GM12878 (cell line): Measurements from ENCODE around the gene ME3. TPM values are rescaled to one million over a fixed set of nuclear protein-coding genes. Genes with fewer than 3 reads are reported as not detected.

ENCODE experiments used
- ATAC-seq: fragments of 200-7000 bp; cut with Tn5 transposase; 3 replicates; pipeline ENCODE4 v1.9.1; 2020; ENCODE audit warnings: mild to moderate bottlenecking, moderate library complexity
- BruUV-seq: library from RNA; stranded (reverse); fragments of 400-500 nt; replicated peaks from 2 replicates; lab custom pipeline; 2021; lab: Mats Ljungman, UMichigan
- CTCF ChIA-PET: fragments of 300-600 bp; sonication (Branson Sonifier 250); formaldehyde crosslinking; extraction: SDS; loops from one replicate; lab custom pipeline; 2021; ENCODE audit warnings: inconsistent platforms; lab: Yijun Ruan, JAX
- POLR2A ChIA-PET: fragments of 350-600 bp; formaldehyde crosslinking; extraction: SDS; loops from one replicate; lab custom pipeline; 2021; ENCODE audit warnings: inconsistent platforms; lab: Charles Lee
- RAD21 ChIA-PET: fragments of 300-600 bp; sonication (Branson Sonifier 250); formaldehyde crosslinking; loops from one replicate; lab custom pipeline; 2023; ENCODE audit warnings: antibody characterized with exemption; ENCODE audit not compliant: unreplicated experiment; lab: Charles Lee
- SMC1A ChIA-PET: fragments of 300-600 bp; sonication (Branson Sonifier 250); formaldehyde crosslinking; loops from one replicate; lab custom pipeline; 2023; ENCODE audit not compliant: unreplicated experiment, uncharacterized antibody; lab: Charles Lee
- DNase-seq: peaks from one replicate; pipeline ENCODE4 v3.0.0-alpha.2; 2011; ENCODE audit warnings: low read depth, low spot score
- FAIRE-seq: peaks from 3 replicates; lab custom pipeline; 2011; peaks lifted over from hg19 to GRCh38; lab: Jason Lieb, UNC
- H2AFZ ChIP-seq: 2 replicates; pipeline ENCODE4 v1.6.0; 2011; ENCODE audit warnings: low read depth, low read length, control low read depth; ENCODE audit not compliant: control insufficient read depth
- H3K27ac ChIP-seq: 2 replicates; pipeline ENCODE4 v1.5.1; 2011; ENCODE audit warnings: control low read depth; ENCODE audit not compliant: control insufficient read depth, insufficient read depth
- H3K27me3 ChIP-seq, 2 experiments: replicated peaks in 1 of 2; 2 replicates each; pipeline versions ENCODE4 v1.6.0 to v1.6.1; 2011; ENCODE audit warnings: low read length in 1 of 2; ENCODE audit not compliant: control insufficient read depth in 2 of 2, insufficient read depth in 2 of 2
- H3K36me3 ChIP-seq, 2 experiments: 2 replicates each; pipeline ENCODE4 v1.5.1; 2011; ENCODE audit warnings: low read length in 1 of 2; ENCODE audit not compliant: control insufficient read depth in 2 of 2, insufficient read depth in 2 of 2
- H3K4me1 ChIP-seq: 2 replicates; pipeline ENCODE4 v1.6.1; 2011; ENCODE audit warnings: mild to moderate bottlenecking, low read length, moderate library complexity, mixed read lengths; ENCODE audit not compliant: control insufficient read depth, insufficient read depth
- H3K4me2 ChIP-seq: 2 replicates; pipeline ENCODE4 v1.6.0; 2011; ENCODE audit warnings: control low read depth; ENCODE audit not compliant: control insufficient read depth, insufficient read depth
- H3K4me3 ChIP-seq: fragments of 200-600 bp; sonication (generic); 2 replicates; pipeline ENCODE4 v1.5.1; 2016
- H3K79me2 ChIP-seq: 2 replicates; pipeline ENCODE4 v1.6.0; 2011; ENCODE audit warnings: low read length; ENCODE audit not compliant: control insufficient read depth, insufficient read depth
- H3K9ac ChIP-seq: 2 replicates; pipeline ENCODE4 v1.8.0; 2011; ENCODE audit warnings: low read length, control low read depth, mixed read lengths; ENCODE audit not compliant: control insufficient read depth, insufficient read depth
- H3K9me3 ChIP-seq: replicated peaks from 3 replicates; pipeline ENCODE4 v1.5.1; 2011; ENCODE audit warnings: mild to moderate bottlenecking, low read length; ENCODE audit not compliant: control insufficient read depth, insufficient read depth
- H4K20me1 ChIP-seq: 2 replicates; pipeline ENCODE4 v1.6.0; 2011; ENCODE audit not compliant: control insufficient read depth, insufficient read depth
- ATF7 ChIP-seq: fragments of 450-650 bp; IDR thresholded peaks from 2 replicates; pipeline ENCODE4 v1.6.1; 2016; ENCODE audit warnings: low read depth, mild to moderate bottlenecking
- BCL11A ChIP-seq: IDR thresholded peaks from 2 replicates; pipeline ENCODE4 v1.6.1; 2011; ENCODE audit warnings: low read depth, low read length
- EZH2 ChIP-seq: IDR thresholded peaks from 2 replicates; pipeline ENCODE4 v1.6.1; 2012; ENCODE audit warnings: low read depth, mild to moderate bottlenecking, control low read depth, inconsistent platforms, low read length, borderline replicate concordance; ENCODE audit not compliant: control insufficient read depth
- HDAC2 ChIP-seq: fragments of 200-600 bp; sonication (generic); IDR thresholded peaks from 2 replicates; pipeline ENCODE4 v1.6.1; 2017
- MEF2B ChIP-seq: fragments of 450-650 bp; IDR thresholded peaks from 2 replicates; pipeline ENCODE4 v1.6.1; 2018; ENCODE audit warnings: mild to moderate bottlenecking, moderate library complexity; ENCODE audit not compliant: partially characterized antibody, poor library complexity, severe bottlenecking
- NFXL1 ChIP-seq: fragments of 450-650 bp; IDR thresholded peaks from 2 replicates; pipeline ENCODE4 v1.6.1; 2017; ENCODE audit warnings: antibody characterized with exemption, mild to moderate bottlenecking, borderline replicate concordance
- NFYA ChIP-seq: IDR thresholded peaks from 2 replicates; pipeline ENCODE4 v1.6.1; 2011; ENCODE audit warnings: low read depth, mild to moderate bottlenecking, low read length, improper control_type of control experiment, borderline replicate concordance
- POLR2AphosphoS5 ChIP-seq: IDR thresholded peaks from 2 replicates; pipeline ENCODE4 v1.6.1; 2011; ENCODE audit warnings: mild to moderate bottlenecking, low read length, inconsistent platforms
- ZNF207 ChIP-seq: fragments of 450-650 bp; IDR thresholded peaks from 2 replicates; pipeline ENCODE4 v1.6.1; 2014; ENCODE audit warnings: antibody characterized with exemption, mild to moderate bottlenecking, borderline replicate concordance
- WGBS: methylation state at CpG from one replicate; pipeline ENCODE4 v1.1.6; 2016; ENCODE audit warnings: low lambda C conversion rate; ENCODE audit not compliant: insufficient replicate concordance, insufficient coverage; ENCODE audit errors: missing lambda C conversion rate; 5-methylcytosine and 5-hydroxymethylcytosine counted together
- in situ Hi-C: fragments of 300-500 bp; cut with MboI; formaldehyde crosslinking; loops from 9 replicates; pipeline ENCODE4 v1.14.3; 2018; ENCODE audit warnings: mixed read lengths
- intact Hi-C: fragments of 100-400 bp; cut with micrococcal nuclease; formaldehyde crosslinking; loops from one replicate; pipeline ENCODE4 v1.14.2; 2022; ENCODE audit not compliant: unreplicated experiment
- polyA plus RNA-seq, 11 experiments: library from polyadenylated mRNA; depleted of rRNA in 4 of 11; unstranded in 6 of 11; stranded (reverse) in 5 of 11; fragments of >200 nt; fragmentation: Nextera tagmentation in 4 of 11; fragmentation: Illumina TruSeq in 1 of 11; extraction: Ambion mirVana in 4 of 11; extraction: Trizol in 1 of 11; gene quantifications; 1 replicate in 1 of 11; 2 replicates in 10 of 11; pipeline versions ENCODE4 v1.2.1 to v1.2.3, GENCODE V29; 2011 to 2016; ENCODE audit warnings: inconsistent platforms in 2 of 11, missing spikeins in 2 of 11, low read depth in 1 of 11
- total RNA-seq, 4 experiments: library from RNA; depleted of rRNA in 3 of 4; stranded (reverse); fragments of >200 nt in 3 of 4; fragmentation: Illumina TruSeq in 1 of 4; extraction: Trizol in 1 of 4; gene quantifications; 2 replicates each; pipeline versions ENCODE4 v1.2.1 to v1.2.3, GENCODE V29; 2013 to 2021
- TF ChIP-seq, protein P1 (sequence below): IDR thresholded peaks from 2 replicates; pipeline ENCODE4 v1.6.1; 2012; ENCODE audit warnings: improper control_type of control experiment, low read depth, low read length; ENCODE audit not compliant: insufficient replicate concordance
- TF ChIP-seq, protein P2 (sequence below): fragments of 150-350 bp; IDR thresholded peaks from 2 replicates; pipeline ENCODE4 v1.6.1; 2016; ENCODE audit warnings: low read depth, low read length

The ME3 gene
- total and polyA plus RNA-seq, 10 of the 15 experiments (the other 5 are each of a cell fraction or from before 2014, with no cell fraction given), result 0.06 to 0.40 (median 0.19) TPM; not detected in 2

DNA sequence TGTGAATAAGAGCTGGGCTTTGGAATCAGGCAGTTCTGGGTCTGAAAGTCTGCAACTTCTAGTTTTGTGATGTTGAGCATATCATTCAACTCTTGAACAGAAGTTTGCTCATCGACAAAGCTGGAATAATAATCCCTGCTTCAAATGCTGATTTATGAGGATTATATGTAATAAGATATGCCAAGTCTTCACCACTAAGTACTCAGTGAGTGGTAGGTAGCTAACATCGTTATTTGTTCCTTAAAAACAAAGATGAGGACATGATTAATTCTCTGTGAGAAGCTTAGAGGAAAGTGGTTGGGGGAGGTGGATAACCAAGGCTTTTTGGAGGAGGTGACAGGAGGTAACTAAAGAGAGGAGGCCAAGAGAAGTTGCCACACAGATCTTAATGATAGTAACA, 96.5 kb downstream of the ME3 start:
- no peak overlapping the region for H3K4me2 ChIP-seq
- no peak for FAIRE-seq
- H3K79me2 ChIP-seq, result no peaks in the 10 kb centered on the region
- BruUV-seq, result no TSS peak
- 0% methylated on average over 2 of the region's 2 CpGs for WGBS
- intact Hi-C loops, result no loop called here
- H3K36me3 ChIP-seq, result no peaks in the 10 kb centered on the region
- ChIA-PET CTCF (interaction anchor here (1.0 to 1.9 kb wide), 3 partner anchors 10 to 32 kb away, joined by 3 to 4 read pairs (median 4); no protein-coding TSS in a partner anchor), SMC1A (interaction anchor here (1.3 to 2.6 kb wide), 5 partner anchors 10 to 90 kb away, joined by 3 to 8 read pairs (median 5); no protein-coding TSS in a partner anchor), RAD21 (interaction anchor here (1.0 kb wide), 1 partner anchor 119 kb away, joined by 3 read pairs; no protein-coding TSS in a partner anchor), POLR2A (no interaction called here)
- TF ChIP-seq, protein P1, sequence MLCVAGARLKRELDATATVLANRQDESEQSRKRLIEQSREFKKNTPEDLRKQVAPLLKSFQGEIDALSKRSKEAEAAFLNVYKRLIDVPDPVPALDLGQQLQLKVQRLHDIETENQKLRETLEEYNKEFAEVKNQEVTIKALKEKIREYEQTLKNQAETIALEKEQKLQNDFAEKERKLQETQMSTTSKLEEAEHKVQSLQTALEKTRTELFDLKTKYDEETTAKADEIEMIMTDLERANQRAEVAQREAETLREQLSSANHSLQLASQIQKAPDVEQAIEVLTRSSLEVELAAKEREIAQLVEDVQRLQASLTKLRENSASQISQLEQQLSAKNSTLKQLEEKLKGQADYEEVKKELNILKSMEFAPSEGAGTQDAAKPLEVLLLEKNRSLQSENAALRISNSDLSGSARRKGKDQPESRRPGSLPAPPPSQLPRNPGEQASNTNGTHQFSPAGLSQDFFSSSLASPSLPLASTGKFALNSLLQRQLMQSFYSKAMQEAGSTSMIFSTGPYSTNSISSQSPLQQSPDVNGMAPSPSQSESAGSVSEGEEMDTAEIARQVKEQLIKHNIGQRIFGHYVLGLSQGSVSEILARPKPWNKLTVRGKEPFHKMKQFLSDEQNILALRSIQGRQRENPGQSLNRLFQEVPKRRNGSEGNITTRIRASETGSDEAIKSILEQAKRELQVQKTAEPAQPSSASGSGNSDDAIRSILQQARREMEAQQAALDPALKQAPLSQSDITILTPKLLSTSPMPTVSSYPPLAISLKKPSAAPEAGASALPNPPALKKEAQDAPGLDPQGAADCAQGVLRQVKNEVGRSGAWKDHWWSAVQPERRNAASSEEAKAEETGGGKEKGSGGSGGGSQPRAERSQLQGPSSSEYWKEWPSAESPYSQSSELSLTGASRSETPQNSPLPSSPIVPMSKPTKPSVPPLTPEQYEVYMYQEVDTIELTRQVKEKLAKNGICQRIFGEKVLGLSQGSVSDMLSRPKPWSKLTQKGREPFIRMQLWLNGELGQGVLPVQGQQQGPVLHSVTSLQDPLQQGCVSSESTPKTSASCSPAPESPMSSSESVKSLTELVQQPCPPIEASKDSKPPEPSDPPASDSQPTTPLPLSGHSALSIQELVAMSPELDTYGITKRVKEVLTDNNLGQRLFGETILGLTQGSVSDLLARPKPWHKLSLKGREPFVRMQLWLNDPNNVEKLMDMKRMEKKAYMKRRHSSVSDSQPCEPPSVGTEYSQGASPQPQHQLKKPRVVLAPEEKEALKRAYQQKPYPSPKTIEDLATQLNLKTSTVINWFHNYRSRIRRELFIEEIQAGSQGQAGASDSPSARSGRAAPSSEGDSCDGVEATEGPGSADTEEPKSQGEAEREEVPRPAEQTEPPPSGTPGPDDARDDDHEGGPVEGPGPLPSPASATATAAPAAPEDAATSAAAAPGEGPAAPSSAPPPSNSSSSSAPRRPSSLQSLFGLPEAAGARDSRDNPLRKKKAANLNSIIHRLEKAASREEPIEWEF, result no peak
- no peak for TF ChIP-seq BCL11A
- no peak for TF ChIP-seq HDAC2
- TF ChIP-seq NFXL1, result no peak
- TF ChIP-seq ZNF207, result no peak
- no peak for TF ChIP-seq POLR2AphosphoS5
- no peak for TF ChIP-seq MEF2B
- TF ChIP-seq, protein P2, sequence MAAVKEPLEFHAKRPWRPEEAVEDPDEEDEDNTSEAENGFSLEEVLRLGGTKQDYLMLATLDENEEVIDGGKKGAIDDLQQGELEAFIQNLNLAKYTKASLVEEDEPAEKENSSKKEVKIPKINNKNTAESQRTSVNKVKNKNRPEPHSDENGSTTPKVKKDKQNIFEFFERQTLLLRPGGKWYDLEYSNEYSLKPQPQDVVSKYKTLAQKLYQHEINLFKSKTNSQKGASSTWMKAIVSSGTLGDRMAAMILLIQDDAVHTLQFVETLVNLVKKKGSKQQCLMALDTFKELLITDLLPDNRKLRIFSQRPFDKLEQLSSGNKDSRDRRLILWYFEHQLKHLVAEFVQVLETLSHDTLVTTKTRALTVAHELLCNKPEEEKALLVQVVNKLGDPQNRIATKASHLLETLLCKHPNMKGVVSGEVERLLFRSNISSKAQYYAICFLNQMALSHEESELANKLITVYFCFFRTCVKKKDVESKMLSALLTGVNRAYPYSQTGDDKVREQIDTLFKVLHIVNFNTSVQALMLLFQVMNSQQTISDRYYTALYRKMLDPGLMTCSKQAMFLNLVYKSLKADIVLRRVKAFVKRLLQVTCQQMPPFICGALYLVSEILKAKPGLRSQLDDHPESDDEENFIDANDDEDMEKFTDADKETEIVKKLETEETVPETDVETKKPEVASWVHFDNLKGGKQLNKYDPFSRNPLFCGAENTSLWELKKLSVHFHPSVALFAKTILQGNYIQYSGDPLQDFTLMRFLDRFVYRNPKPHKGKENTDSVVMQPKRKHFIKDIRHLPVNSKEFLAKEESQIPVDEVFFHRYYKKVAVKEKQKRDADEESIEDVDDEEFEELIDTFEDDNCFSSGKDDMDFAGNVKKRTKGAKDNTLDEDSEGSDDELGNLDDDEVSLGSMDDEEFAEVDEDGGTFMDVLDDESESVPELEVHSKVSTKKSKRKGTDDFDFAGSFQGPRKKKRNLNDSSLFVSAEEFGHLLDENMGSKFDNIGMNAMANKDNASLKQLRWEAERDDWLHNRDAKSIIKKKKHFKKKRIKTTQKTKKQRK, result no peak
- TF ChIP-seq ATF7, result no peak
- TF ChIP-seq NFYA, result no peak
- no peak for TF ChIP-seq EZH2
- H3K4me1 ChIP-seq, result no peaks in the 10 kb centered on the region
- H2AFZ ChIP-seq, result no peak overlapping the region
- in situ Hi-C loops, result no loop called here
- no peak overlapping the region for H3K9ac ChIP-seq
- no peak overlapping the region for H3K27ac ChIP-seq
- peaks cover 1 to 2% of the 10 kb centered on the region in 2 experiments; a peak in 3 of 4 replicates for H3K27me3 ChIP-seq
- H3K4me3 ChIP-seq, result no peak overlapping the region
- no peak for ATAC-seq
- no peak for DNase-seq
- no peaks in the 10 kb centered on the region for H3K9me3 ChIP-seq
- H4K20me1 ChIP-seq, result no peaks in the 10 kb centered on the region
